ENCODE data around the gene ZNF521.

ZNF521 gene

DNA sequence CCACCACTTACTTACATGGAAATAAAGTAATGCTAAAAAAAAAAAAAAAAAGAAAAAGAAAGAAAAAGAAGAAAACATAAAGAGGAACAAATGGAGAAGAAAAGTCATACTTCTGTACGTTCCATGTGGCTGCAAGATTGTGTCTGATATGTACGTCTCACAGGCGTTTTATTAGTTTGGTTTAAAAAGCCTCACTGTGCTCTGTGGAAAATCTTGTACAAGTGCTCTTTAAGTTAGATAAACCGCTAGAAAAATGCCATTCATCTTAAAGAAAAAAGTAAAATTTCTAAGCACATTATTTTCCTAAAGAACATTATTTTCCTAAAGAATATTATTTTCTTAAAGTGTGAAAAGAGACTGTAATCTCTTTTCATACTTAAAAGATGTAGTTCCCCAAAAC, 165.1 kb downstream of the ZNF521 start:
- H3K4me3 ChIP-seq (ENCODE audit: low read depth, low read length), result no peak overlapping the region
- no peak for DNase-seq (ENCODE audit: low read depth)

DNA sequence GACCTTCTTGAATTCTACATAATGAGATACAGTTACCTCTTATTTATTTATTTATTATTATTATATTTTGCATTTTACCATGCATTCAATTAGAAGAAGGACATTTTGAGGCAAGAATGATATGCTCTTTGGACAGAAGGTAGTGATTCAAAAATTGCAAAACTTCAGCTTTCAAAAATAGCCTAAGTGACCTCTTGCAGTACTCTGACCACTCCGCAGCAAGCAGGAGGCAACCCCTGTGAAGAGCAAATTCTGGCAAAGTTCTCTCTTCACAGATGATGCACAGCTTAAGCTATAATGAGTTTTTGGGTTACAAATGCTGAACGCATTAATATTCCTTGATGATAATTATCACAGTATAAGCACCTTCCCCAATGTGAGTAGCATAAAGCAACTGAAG, 170.0 kb downstream of the ZNF521 start:
- DNase-seq (ENCODE audit: low read depth), result no peak
- no peak overlapping the region for H3K4me3 ChIP-seq (ENCODE audit: low read depth, low read length)

DNA sequence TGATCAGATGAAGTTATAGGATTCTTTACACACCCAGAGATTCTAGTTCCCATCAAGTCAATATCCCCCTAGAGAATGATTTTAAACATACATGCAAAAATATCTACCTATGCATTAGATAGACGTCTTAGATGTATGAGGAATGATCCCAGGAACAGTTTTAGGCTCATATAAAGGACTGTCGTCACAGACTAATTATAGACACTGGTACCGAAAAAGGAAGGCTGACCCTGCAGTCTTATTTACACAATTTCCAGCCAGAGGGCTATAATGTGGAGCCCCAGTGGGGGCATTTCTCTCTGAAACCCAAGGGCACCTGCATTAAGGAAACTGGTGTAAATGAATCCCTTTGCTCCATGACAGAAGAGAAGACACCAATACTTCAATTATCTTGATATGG, 170.4 kb downstream of the ZNF521 start:
- no peak overlapping the region for H3K4me3 ChIP-seq (ENCODE audit: low read depth, low read length)
- no peak for DNase-seq (ENCODE audit: low read depth)

DNA sequence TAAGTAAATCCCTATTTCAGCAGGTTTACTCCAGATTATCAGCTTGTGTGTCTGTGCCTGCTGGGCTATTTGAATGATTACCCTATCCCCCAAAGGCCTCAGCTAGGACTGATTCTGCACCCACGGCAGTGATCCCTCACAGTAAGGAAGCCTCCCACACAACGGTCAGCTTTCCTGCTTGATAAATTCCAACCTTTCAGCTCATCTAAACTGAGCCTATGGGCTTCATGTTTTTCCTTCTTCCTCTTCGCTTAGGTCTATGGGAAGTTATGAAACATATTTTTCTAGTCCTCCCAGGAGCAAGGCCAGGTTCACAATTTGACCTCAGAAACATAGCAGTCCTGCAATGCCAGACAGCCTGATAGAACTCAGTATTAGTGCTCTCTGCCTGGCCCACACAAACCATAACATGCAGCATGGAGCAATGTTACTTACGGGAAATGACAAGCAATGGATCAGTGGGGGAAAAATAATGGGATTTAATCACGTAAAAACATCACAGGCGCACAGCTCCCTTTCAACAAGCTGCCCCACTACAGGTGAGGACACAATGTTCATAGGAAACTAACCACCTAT, 170.9 kb downstream of the ZNF521 start:
- no peak overlapping the region for H3K4me3 ChIP-seq (ENCODE audit: low read depth, low read length)
- DNase-seq (ENCODE audit: low read depth), result no peak

DNA sequence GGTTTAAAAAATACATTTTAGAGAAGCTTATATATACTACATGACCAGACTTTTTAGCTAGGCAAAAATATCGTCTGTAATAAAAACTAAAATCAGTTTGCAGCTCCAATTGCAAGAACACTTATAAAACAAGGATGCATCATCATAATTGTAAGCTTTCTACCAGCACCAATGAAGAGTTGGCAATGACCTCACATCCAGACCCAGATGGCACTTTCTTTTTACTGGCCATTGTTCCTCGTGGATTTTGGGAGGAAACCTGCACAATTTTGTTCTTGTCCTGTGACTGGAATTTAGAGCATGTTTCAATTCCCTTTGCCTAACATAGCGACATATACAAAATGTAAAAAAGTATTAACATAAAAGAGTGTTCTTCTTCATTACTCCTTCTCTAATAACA, 174.3 kb downstream of the ZNF521 start:
- no peak overlapping the region for H3K4me3 ChIP-seq (ENCODE audit: low read depth, low read length)
- DNase-seq (ENCODE audit: low read depth), result no peak

DNA sequence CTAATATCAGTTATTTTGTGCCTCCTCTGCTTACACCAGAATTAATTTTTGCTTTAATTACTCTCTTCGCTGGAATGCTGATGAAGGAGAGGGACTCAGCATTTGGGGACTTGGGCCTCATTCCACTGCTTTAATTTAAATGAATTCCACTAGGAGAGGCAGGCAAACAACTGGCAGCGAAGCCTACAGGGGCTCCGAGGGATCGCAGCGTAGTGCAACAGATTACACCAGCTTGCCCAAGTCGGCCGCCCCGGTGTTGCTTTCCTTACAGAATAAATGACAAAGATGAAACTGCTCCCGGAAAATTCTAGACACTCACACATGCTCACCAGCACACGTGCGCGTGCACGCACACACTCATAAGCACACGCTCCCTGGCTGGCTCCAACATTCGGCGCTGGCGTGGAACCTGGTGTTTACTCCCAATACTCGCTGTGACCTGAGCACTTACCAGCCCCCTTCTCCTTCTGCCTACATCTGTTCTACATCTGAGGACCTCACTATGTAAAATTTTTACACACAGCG, 175.4 kb downstream of the ZNF521 start:
- DNase-seq (ENCODE audit: low read depth), result no peak
- no peak overlapping the region for H3K4me3 ChIP-seq (ENCODE audit: low read depth, low read length)

DNA sequence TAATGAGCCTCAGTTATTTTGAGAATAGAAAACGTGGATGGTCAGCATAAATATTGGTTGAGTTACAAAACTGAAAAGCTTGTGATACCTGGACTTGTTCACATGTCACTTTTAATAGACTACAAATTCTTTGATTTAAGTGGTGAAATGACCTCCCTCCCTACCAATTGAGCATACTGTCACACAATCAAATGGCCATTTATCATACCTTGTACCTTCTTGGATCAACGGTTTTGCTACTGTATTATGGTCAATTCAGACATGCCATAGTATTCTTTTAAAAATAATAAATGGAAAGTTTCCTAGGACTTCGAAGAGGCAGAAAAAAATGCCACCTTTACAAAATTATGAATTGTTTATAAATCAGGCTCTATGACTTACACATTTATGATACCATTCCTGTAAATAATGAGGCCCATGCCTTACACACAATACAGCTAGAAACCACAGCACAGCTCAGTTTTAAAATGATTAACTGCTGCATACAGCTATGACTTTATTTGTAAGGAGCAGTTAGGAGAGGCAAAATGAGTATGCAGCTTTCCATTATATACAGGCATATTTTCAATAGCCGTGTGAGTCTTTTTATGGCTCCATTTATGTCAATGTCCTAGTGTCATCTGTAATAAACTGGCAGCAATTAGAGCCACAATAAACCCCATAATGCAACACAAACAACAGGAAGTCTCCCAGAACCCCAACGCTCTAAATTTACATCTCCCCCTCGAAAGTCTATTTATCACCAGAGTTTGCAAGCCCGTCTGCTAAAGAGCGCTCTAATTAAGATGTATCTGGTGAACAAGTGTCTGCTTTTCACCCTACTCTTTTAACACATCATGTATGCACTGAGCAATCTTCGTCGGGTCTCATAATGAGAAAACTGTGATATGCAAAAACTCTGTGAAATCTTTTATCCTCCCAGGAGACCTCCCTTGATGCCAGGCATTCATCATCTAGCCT, 176.1 kb downstream of the ZNF521 start:
- H3K4me3 ChIP-seq (ENCODE audit: low read depth, low read length), result no peak overlapping the region
- no peak for DNase-seq (ENCODE audit: low read depth)

DNA sequence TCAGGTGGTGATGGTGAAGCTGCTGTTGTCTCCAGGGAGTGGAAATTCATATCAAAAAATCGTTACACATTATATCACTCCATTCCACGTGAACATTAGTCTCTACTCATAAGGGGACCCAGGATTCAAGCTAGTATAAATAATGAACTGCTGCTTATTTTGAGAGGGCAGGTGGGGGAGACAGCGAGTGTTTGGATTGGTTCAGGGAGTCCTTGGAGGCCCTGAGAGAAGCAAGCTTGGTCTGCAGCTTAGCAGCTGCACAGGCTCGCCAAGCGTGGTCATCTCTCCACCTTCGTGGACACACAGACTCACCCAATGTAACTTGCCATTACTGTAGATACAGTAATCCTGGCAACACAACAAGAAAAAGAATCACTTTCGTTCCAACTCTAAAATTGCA, 177.6 kb downstream of the ZNF521 start:
- DNase-seq (ENCODE audit: low read depth), result no peak
- H3K4me3 ChIP-seq (ENCODE audit: low read depth, low read length), result no peak overlapping the region

DNA sequence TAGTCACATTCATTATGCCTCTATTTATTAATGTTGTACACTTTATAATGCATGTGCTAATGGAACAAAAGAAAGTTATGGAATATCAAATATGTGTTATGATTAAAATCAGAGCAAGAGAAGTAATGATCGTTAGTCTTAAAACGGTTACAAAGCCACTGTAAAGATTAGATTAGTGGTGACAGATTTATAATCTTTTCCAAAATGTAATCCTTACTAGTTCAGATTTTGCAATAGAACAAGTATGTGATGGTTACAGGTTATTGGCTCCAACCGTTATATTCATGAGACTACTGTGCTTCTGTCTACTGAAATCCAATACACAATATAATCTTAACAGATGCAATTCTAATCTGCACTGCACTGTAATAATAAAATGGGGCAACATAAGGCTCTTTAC, 180.6 kb downstream of the ZNF521 start:
- DNase-seq (ENCODE audit: low read depth), result no peak
- no peak overlapping the region for H3K4me3 ChIP-seq (ENCODE audit: low read depth, low read length)

DNA sequence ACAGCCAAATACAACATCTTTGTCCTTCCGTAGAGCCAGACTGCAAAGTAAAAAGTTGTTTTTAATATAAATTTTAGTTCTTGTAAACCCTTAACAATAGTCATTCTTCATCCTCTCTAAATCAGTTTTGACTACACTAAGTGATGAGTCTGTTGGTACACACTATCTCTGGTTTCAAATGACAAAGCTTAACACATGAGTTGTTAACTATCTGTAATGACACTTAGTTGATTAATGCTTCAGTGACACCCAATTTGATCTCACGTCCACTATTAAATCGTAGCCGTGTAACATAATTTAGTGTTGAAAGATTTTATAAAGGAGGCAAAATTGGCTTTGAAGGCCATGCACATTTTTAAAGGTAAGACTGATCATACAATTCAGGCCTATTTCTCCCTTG, 181.6 kb downstream of the ZNF521 start:
- H3K4me3 ChIP-seq (ENCODE audit: low read depth, low read length), result no peak overlapping the region
- DNase-seq (ENCODE audit: low read depth), result no peak

DNA sequence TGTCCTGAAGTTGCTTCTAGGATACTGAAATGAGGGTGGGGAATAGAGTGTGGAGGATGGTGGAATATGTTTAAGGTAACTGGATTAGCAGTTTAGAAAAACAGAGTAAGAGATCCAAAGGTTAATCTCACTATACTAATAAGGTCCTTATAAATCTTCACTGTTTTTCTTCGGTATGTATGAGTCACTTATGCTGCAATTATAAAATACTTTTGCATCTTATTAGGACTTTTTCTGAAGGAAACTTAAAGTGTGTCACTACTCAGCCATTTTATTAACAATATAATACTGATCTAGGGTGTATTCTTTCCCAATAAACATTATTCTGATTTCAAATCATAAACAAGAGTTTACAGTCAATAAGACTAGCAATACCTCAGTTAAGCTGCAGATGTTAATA, 182.3 kb downstream of the ZNF521 start:
- H3K4me3 ChIP-seq (ENCODE audit: low read depth, low read length), result no peak overlapping the region
- no peak for DNase-seq (ENCODE audit: low read depth)

DNA sequence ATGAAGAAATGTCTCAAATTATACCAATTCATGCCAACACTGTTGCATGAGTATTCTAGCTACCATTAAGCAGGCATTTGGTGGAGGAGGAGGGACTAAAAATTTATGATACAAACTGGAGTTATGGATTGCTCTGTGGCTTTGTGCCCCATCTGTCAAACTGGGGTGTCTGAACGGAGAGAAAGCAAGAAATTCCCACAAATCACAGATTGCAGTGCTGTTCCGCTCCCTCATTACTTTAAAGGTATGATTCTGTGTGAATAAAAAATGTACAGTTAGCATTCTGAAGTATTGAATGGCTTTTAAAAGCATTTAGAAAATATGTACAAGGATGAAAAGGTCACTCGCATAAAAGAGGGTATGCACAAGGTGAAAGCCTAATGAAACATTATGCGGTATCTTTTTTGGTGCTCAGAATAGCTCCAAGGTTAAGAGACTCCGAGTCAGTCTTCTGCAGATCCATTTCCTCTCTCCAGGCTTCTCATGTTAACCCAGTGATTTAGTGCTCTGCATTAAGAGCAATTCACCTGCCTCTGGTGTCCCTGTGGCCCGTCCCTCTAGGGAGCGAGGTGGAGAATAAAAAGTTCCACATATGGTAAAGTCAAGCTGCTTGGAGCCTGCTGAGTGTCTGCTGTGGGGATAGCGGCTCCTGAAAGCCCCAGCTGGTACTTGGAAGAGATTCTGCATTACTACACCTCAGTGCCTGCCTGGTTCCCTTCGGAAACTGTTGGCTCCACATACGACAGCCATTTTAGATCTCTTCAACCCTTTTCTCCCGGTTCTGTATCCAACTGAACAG, 184.2 kb downstream of the ZNF521 start:
- no peak for DNase-seq (ENCODE audit: low read depth)

DNA sequence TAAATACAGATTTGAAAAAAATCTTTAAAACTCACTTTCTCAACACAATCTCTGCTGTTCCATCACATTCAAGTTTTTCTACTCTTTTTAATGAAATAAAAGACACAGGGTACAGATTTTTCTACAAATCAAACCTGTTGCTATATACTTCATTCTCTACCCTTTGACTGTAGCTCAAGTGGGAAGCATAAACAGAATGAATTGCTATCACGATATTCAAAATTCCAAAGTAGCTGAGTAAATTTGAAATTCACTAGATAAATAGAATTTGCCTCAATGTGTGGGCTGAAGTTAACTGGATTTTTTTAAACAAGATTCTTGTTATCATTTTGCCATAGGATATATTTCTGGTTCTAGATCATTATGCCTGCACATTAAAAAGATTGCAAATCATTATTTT, 185.9 kb downstream of the ZNF521 start:
- no peak for DNase-seq (ENCODE audit: low read depth)
- H3K4me3 ChIP-seq (ENCODE audit: low read depth, low read length), result no peak overlapping the region

More for the DNA sequence above, 184.2 kb downstream of the ZNF521 start:
- H3K4me3 ChIP-seq (ENCODE audit: low read depth, low read length), result no peak overlapping the region

DNA sequence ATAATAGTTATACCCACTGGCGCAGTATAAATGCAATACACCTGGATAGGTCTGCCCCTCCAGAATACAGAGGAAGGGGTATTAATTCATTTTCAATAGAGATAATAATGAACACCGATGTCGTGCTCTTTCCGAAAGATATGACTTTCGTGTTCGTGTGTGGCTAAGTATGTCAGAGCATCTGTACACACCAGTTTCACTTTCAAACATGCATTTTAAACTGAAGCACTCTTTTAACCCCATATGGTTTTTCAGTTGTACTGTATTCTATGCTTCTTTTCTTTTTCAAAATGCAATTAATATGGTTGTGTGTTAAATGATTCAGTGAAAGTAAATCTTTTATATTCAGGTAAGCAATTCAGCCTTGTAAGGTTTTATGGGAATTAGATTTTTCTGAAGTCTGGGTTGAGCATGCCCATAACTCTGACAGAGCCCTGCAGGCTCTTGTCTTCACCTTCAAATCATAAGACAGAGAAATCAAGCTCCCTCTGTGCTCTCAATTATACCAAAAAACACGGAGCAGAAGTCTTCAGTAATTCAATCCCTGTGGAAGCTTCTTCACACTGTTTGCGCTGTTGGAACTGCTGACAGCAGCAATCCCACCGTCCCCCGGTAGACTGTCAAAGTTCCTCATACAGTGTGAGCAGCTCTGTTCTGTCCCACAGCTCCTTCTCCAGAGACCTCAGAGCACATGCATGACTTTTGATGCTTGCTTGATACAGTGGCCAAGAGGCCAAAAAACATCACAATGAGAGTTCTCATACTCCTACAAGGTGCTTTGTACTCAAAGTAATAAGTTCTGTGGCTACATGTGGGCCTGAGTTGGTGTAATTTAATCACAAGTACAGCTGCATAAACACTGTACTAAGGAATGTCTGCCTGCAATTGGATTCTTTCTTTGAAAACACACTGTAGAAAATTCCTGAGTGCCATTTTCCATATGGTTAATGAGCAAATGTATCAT, 186.8 kb downstream of the ZNF521 start:
- peak overlapping the region; percentile 23 for H3K4me3 ChIP-seq (ENCODE audit: low read depth, low read length)
- DNase-seq (ENCODE audit: low read depth), result peak; percentile 43

DNA sequence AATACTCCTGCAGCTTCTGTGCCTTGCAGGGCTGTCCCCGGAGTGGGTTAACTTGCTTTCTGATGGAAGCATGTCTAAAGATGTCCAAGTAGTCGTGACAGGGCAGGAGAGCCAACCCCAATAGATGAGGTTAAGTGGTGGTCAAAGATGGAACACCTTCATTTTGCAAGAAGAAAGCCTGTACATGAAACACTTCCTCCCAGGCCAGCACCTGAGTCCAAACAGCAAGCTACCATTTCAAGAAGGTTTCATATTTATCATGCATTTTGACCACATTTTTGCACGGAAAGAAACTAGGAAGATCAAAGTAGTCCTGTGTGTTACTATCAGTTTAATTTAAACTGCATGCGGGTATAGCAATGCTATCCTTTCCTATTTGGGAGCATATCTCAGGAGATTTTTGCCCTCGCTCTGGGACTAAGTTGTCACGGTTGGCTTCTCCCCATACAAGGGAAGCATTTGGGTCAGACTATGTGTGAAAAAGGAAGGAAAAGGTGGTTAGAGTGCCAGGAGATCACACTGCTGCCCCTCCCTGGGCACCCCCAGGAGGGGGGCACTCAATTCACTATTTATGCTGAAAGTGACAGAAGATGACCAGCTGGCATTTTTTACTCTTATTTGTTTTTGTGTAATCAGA, 187.6 kb downstream of the ZNF521 start:
- peak overlapping the region; percentile 23 for H3K4me3 ChIP-seq (ENCODE audit: low read depth, low read length)
- DNase-seq (ENCODE audit: low read depth), result no peak

DNA sequence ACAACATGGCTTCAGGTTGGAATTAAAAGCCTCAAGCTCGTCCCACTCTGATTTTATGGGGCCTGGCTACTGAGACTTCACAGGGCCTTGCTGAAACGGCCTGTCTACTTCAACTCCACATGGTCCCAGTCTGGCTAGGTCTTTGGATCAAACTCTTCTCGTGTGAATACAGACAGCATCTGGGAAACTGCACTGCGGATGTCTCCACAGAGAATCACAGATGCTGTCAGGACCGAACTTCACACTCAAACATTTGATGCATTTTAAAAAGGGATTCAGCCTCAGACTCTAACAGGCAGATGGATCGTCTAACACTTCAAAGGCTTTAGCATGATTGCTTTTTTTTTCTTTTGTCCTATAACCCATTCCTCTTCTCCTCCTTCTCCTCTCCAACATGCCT, 198.5 kb downstream of the ZNF521 start:
- H3K4me3 ChIP-seq (ENCODE audit: low read depth, low read length), result no peak overlapping the region
- DNase-seq (ENCODE audit: low read depth), result no peak

DNA sequence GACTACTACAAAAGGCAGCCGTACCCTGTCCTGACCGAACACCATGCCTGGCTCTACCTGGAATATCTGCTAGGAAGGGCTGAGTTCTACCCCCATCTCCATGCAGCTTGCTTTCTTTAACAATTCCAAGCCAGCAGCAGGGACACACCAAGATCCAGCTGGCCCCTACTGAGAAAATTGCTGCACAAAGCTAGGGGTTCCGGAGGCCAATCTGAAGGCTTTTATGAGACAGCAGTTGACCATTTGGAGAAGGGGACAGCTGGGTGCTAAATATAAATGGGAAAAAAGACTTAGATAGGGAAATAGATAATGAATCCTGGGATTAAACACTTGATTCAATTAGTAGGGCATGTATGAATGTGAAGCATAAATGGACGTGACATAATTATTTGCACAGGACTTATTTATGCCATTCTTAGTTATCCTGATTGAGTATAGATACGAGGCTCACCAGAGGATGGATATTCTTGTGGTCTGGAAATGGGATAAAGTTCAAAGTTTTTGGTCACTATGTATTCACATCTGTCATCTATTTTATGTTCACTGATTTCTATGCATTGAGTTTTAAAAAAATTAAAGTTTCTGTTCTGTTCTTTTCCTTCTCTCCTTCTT, 204.0 kb downstream of the ZNF521 start:
- no peak for DNase-seq (ENCODE audit: low read depth)
- H3K4me3 ChIP-seq (ENCODE audit: low read depth, low read length), result no peak overlapping the region

DNA sequence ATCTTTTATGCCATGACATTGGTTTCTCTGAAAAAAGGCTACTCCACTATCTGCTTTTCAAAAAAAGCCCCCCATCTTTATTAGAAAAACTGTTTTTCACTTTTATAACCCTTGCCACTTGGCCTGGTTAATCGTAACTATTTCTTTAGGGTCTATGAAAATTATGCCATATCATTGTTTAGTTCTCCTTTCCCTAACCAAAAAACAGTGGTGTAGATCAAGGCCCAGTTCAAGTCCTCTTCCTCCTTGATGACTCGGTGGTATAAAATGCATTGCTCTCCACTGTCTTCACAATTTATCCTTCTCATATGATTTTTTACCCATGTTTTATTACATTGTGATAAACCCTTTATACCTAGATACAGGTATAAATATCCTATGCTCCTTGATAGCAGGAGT, 205.5 kb downstream of the ZNF521 start:
- DNase-seq (ENCODE audit: low read depth), result no peak
- no peak overlapping the region for H3K4me3 ChIP-seq (ENCODE audit: low read depth, low read length)

Measured in skeletal muscle cell (primary cell).